PC-3 (cell line): ENCODE results near the gene UBE2U.

ENCODE experiments used
- CTCF ChIP-seq: fragments of 300-600 bp; sonication (generic); conservative IDR thresholded peaks from 2 replicates; pipeline ENCODE4 v1.5.1; 2017; ENCODE audit warnings: antibody characterized with exemption, low read depth, mild to moderate bottlenecking, low read length
- EZH2 ChIP-seq: fragments of 300-600 bp; sonication (generic); IDR thresholded peaks from one replicate; pipeline ENCODE4 v1.6.1; 2017; ENCODE audit warnings: antibody characterized with exemption, mild to moderate bottlenecking, low read length; ENCODE audit not compliant: unreplicated experiment

- no peak for TF ChIP-seq CTCF
- TF ChIP-seq EZH2: no peak
These were observed 36.2 kb upstream of the UBE2U start for GRCh38 chr1:64167176-64167575.
